NCI-H1048 (cell line): Measurements from ENCODE around the gene NIT1.
A peak's percentile ranks its signal among the peaks of the same experiment; 100 is the strongest.

Experiments
- DNase-seq: peaks from one replicate; lab custom pipeline; 2025; lab: John Stamatoyannopoulos, UW

NIT1 gene

GRCh38 chr1:161153682-161154337, 35.9 kb downstream of the NIT1 start, which contains the start of gene UFC1:
UFC1 (plus strand) TSS chr1:161153978; CDS start chr1:161153998, 20 bp downstream.
- peak; percentile 94 for DNase-seq

- DNase-seq: no peak
Observed at GRCh38 chr1:161157867-161158266, 40.0 kb downstream of the NIT1 start.

DNA sequence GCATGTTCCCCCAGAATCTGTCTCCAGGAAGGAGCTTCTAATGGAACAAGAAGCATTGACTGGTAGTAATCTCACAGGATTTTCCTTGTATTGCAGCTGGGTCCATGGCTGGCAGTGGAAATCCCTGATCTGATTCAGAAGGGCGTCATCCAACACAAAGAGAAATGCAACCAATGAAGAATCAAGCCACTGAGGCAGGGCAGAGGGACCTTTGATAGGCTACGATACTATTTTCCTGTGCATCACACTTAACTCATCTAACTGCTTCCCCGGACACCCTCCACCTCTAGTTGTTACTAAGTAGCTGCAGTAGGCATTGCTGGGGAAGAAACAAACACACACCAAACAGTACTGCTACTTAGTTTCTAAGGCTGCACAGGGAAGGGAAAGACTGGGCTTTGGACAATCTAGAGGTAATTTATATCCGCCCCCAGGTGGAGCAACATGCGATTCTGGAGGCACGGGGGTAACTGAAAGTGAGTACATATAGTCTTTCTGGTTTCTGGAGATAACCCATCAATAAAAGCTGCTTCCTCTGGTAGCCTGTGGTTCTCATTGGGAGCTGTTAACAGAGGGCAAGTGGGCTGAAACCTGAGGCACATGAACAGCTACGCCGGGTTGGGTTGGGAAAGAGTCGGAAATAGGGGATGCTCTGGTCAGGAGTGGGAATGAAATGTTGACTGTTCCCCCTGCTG, 40.6 kb downstream of the NIT1 start:
- DNase-seq: no peak

DNA sequence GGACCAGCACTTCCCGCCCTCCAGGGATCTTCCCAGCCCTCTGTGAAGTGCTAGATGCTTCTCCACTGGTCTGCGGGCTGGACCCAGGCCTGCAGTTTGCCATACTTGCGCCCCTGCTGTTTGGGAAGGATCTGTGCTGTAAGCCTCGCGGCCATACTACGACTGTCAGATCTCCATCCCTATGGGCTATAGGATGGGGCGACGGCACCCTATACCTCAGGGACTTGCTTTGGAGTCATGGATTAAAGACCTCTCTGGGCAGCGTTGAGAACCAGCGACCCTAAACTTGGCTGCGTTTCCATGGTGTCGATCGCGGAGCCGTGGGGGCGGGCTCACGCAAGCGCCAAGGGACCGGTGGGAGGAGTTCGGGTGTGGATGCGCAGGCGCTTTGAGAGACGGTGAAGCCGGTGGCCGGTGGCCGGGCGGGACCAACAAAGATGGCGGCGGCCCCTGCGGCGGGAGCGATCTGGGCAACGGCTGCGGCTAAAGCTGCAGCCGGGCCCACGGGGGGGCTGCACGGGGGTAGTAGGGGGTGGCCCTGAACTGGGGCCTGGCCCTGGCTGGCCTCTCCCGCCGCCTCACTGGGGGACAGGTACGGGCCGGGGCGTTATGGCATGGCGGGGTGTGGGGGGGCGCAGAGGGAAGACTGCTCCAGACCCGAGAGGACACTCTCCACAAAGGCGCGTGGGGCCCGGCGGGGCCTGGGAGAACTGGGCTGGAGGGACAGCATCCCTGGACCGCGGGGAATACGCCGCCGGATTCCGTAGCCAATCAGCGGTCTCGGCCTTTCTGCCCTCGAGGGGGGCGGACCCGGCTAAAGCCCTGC, 41.4 kb downstream of the NIT1 start, which contains the start of gene USP21:
TSS of gene USP21 (plus strand) at position 414 of the 826 bp plus-strand sequence. CDS start 1,141 bp downstream, outside the sequence.
- DNase-seq: peak; percentile 85

DNA sequence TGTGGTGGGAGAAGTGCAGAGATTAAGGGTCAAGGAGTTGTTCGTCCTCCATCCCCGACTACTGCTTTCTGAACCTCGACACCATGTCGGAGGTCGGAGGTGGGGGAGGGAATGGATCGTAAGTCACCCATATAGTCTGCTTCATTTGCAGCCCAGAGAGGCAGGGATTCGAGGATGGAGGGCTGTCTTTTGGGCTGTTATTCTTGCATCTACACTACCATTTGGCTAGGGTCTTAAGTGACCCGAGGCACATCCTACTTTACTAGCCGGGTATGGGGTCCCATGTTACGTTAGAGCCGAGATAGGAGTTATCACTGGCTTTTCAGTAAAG, 42.0 kb downstream of the NIT1 start:
- no peak for DNase-seq

GRCh38 chr1:161160671-161161145, 42.8 kb downstream of the NIT1 start:
- DNase-seq: no peak

DNA sequence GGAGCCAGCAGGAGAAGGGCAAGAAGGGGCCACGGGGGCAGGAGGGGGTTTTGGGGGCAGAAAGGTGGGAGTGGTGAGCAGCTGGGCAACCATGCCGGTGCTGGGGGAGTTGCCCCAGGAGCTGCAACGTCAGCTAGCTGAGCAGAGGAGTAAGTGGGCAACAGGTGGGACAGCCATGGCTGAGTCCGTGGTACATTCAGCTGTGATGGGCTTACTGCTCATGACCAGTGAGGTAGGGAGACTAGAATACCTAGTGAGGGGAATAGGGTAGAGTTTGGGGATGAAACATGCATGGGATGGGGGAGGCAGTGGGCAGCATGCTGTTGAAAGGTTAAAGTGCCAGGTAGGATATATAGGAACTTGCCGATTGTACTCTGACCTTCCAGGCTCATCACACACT, 43.7 kb downstream of the NIT1 start:
- no peak for DNase-seq

GRCh38 chr1:161162052-161162451, 44.1 kb downstream of the NIT1 start:
- DNase-seq: no peak

DNA sequence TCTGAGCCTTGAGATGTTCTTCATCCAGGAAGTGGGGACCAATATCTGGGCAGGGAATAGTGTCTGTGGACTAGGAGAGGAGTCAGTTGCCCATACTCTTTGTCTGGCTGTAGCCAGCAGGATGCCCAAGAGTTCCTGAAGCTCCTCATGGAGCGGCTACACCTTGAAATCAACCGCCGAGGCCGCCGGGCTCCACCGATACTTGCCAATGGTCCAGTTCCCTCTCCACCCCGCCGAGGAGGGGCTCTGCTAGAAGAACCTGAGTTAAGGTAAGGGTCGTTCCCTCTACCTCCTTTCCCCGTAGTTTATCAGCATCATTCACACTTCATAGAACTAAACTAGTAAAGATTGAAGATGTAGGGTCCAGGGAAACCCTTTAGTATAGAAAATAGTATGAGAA, 44.9 kb downstream of the NIT1 start:
- DNase-seq: no peak

GRCh38 chr1:161163793-161164192, 45.9 kb downstream of the NIT1 start:
- DNase-seq: no peak

DNA sequence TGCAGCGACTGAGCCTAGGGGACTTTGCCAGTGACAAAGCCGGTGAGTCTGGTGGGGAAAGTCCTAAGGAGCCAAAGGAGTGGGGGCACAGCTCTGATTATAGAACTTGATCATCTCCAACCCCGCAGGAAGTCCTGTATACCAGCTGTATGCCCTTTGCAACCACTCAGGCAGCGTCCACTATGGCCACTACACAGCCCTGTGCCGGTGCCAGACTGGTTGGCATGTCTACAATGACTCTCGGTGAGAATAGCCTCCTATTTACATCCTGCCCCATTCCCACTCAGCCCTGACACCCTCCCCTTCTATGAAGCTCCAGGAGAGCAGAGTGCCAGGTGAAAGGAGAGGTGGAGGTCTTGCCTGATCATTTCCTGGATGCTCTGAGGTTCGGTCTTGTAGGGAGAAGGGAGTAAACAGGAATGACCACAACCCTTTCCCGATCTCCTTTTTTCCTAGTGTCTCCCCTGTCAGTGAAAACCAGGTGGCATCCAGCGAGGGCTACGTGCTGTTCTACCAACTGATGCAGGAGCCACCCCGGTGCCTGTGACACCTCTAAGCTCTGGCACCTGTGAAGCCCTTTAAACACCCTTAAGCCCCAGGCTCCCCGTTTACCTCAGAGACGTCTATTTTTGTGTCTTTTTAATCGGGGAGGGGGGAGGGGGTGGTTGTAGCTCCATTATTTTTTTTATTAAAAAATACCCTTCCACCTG, 47.2 kb downstream of the NIT1 start:
- DNase-seq: no peak

- peak; percentile 94 for DNase-seq
Observed at GRCh38 chr1:161165742-161166668, 48.1 kb downstream of the NIT1 start, which contains the start of gene PPOX. PPOX (plus strand) TSS chr1:161166426; CDS start chr1:161166848, 422 bp downstream.

DNA sequence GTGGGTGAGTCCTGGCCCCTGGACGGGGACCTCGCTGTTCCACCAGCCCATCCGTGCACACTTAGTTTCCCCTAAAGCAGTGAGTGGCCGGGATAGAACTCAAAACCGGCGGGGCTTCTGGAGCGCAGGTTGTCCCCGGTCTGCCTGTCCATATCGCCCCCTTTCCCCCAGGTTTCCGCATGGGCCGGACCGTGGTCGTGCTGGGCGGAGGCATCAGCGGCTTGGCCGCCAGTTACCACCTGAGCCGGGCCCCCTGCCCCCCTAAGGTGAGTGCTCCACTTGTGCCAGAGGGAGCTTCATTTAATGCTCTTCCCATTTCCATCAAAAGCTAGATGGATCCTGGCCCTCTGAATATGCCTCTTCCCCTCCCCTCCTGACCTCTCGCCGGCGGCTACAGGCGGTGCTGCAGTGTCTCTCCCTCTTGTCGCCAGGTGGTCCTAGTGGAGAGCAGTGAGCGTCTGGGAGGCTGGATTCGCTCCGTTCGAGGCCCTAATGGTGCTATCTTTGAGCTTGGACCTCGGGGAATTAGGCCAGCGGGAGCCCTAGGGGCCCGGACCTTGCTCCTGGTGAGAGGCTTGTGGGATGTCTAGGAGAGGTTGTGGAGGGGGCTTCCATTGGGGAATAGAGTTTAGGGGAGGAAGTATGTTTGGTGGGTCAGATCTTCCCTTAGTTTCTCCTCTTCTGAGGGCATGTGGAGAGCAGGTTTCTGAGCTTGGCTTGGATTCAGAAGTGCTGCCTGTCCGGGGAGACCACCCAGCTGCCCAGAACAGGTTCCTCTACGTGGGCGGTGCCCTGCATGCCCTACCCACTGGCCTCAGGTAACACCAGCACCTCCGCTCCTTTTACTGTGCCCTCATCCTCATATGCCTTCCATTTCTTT, 49.0 kb downstream of the NIT1 start:
- no peak for DNase-seq

DNA sequence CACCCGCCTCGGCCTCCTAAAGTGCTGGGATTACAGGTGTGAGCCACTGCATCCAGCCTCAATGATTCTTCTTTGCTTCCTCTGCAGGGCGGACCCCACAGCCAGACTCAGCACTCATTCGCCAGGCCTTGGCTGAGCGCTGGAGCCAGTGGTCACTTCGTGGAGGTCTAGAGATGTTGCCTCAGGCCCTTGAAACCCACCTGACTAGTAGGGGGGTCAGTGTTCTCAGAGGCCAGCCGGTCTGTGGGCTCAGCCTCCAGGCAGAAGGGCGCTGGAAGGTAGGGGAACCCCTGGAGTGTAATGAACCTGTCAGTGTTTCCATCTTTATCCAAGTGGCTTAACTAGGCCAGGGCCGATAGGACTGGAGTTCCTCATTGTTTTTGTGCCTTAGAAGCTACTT, 51.0 kb downstream of the NIT1 start:
- DNase-seq: no peak
